GM12873 (cell line): ENCODE measurements around the gene EGR4.

Source experiments
- CTCF ChIP-seq: IDR thresholded peaks from 2 replicates; pipeline ENCODE4 v1.5.1; 2012; ENCODE audit warnings: low read depth, mild to moderate bottlenecking, moderate library complexity, low read length, control low read depth; ENCODE audit not compliant: insufficient read depth; ENCODE audit errors: missing control alignments

EGR4 gene

GRCh38 chr2:73256618-73256922 lies 36.8 kb downstream of the EGR4 start:
- TF ChIP-seq CTCF = no peak

GRCh38 chr2:73255907-73256617 lies 37.3 kb downstream of the EGR4 start:
- TF ChIP-seq CTCF = no peak

- no peak for TF ChIP-seq CTCF
Observed at GRCh38 chr2:73255007-73255644, 38.2 kb downstream of the EGR4 start.

GRCh38 chr2:73254343-73255006 lies 38.9 kb downstream of the EGR4 start:
- no peak for TF ChIP-seq CTCF

GRCh38 chr2:73253901-73254300 lies 39.4 kb downstream of the EGR4 start:
- no peak for TF ChIP-seq CTCF

- no peak for TF ChIP-seq CTCF
Observed at GRCh38 chr2:73253400-73253799, 39.9 kb downstream of the EGR4 start.

GRCh38 chr2:73252238-73253027 lies 40.9 kb downstream of the EGR4 start:
- no peak for TF ChIP-seq CTCF
